T47D (cell line): ENCODE results near the gene SPAG6.
"Not testable (repeated sequence)": the region's sequence is repeated elsewhere in the genome, so short reads cannot be mapped to it uniquely, and the experiment has no call there.

Experiments
- DNase-seq, 2 experiments: peaks; one replicate each; pipeline versions ENCODE4 v3.0.0 to v3.0.0-alpha.2; 2011 to 2012; ENCODE audit warnings: low read depth in 1 of 2, low spot score in 1 of 2
- JUND ChIP-seq: IDR thresholded peaks from 2 replicates; pipeline ENCODE4 v1.6.1; 2012; ENCODE audit warnings: low read depth
- in situ Hi-C: cut with HindIII; loops from 2 replicates; pipeline ENCODE4 v1.10.0; 2016; ENCODE audit warnings: low sequenced_read_pairs, low pct_unique_long_range_greater_than_20kb

The SPAG6 gene

GRCh38 chr10:22340329-22341189 is 4.7 kb upstream of the SPAG6 start:
- TF ChIP-seq JUND: no peak
- in situ Hi-C loops: no loop called here
- peak; percentile 52 to 53 for DNase-seq

DNA sequence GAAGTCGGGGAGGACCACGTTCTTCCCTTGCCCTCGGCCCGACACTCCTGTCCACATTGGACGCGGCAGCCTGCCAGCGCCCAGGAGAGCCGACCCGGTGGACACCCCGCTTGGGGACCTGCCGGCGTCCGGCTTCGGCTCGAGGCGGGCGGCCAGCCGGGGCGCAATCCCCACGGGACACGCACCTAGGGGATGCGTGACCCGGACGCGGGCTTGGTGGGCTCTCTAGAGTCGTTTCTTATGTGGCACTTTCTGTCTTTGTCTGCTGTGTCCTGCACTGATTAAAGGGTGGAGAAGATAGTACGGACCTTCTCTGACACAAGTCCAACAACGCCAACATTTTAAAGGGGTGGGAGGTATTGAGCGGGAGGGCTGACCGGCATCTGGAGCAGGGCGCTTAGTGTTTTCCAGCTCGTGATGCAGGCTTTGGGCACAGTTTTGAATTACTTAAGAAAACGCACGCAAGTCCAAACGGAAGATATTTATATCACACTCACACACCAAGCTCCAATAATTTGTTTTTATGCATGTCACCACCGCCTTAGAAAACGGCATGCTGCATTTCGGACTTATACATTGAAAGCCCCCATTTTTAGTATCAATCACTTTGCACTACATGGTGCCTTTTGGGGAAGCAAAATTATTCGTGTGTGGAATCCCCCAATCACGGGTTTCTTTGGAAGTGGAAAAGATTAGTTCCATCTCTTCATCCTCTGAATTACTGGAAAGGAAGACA is 3.9 kb upstream of the SPAG6 start:
- TF ChIP-seq JUND: no peak
- in situ Hi-C loops: no loop called here
- no peak for DNase-seq

DNA sequence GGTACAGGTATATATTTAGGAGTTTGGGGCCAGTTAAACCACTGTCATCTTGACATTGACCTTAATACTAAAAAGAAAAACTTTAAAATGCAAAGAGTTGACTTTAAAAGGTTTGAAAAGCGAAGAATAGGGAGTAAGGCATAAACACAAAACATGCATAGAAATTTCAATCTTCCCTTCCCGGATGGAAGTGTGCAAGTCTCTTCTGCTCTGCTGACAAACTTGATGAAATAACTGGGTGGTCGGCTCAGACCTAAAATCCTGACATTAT is 3.4 kb upstream of the SPAG6 start:
- in situ Hi-C loops: no loop called here
- no peak for DNase-seq
- no peak for TF ChIP-seq JUND

DNA sequence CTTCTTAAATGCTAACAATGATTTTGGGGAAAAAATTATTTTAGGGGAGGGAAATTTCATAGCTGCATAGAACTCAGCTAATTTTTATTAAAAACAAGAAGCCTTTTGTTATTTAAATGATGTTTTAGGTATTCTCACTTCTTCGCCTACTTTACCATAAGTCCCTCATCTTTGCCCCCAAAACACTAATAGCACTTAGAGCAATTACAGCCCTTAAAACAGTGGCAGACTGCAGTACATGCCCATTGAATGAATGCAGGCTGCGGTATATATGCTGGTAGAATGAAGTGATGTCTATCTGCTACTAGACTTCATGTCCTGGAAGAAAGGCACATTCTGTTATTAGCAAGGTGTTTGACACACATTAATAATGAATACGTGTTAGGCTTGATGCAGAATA is 2.9 kb upstream of the SPAG6 start:
- TF ChIP-seq JUND: no peak
- in situ Hi-C loops: no loop called here
- DNase-seq: no peak

DNA sequence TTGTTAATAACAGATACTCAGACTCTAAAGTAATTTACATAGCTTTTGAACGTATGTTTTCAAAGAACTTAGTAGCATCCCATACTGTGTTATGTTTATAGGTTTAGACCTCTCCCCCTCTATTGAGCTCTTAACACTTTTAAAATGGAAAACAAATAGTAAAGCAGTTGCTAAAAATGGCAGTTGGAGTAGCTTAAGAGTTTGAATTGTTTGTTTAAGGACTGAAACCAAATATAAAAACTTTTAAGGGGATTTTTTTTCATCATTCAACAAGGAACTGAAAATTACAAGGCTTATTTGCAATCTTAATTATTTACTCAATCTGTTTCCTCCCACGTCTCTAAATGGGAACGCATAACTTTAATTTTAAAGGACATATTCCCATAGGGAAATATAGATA is 1.6 kb upstream of the SPAG6 start:
- no peak for DNase-seq
- in situ Hi-C loops: no loop called here
- no peak for TF ChIP-seq JUND

DNA sequence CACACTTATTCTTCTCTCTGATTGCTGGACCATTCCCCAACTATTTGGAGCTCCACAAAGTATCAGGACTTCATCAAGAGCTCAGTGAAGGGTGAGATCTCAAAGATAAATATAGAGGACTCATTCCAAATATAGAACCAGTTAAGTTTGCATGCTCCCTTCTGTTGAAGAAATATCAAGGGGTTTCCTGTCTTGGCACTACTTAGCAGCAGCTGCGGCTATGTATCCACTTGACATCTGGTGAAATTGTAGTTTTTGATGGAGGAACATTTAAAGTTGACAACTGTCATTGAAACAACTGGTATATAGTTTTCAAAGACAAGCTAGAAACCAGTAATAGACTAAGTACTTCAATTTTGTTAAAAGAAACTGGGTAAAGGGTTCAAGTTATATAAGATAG is 1.0 kb upstream of the SPAG6 start:
- no peak for TF ChIP-seq JUND
- no peak for DNase-seq
- in situ Hi-C loops: no loop called here

GRCh38 chr10:22344781-22345300 is 455 bp upstream of the SPAG6 start:
- in situ Hi-C loops: no loop called here
- no peak for DNase-seq
- no peak for TF ChIP-seq JUND

GRCh38 chr10:22346096-22346661 is 883 bp downstream of the SPAG6 start:
- in situ Hi-C loops: no loop called here
- no peak for TF ChIP-seq JUND
- no peak for DNase-seq

GRCh38 chr10:22349755-22350154 is 4.5 kb downstream of the SPAG6 start:
- DNase-seq: no peak
- in situ Hi-C loops: no loop called here
- no peak for TF ChIP-seq JUND

DNA sequence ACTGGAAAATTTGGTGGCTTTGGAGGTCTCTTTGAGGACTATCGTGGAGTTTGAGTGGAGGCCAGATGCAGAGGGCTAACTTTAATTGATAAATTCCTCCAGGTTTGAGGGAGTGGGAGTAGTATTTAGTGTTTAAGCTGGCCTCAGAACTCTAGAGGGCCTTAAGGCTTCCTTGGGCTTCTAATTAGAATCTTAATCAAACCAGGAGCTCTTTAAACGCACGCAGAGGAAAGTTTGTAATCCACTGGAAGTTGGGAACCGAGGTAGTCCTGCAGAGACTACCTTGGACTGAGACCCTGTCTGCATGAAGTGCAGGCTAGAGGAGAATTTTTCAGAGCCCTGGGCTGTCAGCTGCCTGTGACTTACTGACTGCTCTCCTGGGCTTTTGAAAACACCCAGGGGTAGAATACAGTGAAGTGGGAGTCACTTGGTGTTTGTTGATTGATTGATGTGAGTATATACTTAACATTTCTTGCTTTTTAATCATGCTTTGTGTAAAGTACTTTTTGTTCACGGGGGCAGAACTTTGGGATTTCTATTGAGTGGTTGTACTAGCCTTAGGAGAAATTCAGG is 5.9 kb downstream of the SPAG6 start:
- in situ Hi-C loops: no loop called here
- TF ChIP-seq JUND: no peak
- no peak for DNase-seq

GRCh38 chr10:22356324-22356873 is 11.1 kb downstream of the SPAG6 start:
- TF ChIP-seq JUND: no peak
- in situ Hi-C loops: no loop called here
- DNase-seq: no peak

GRCh38 chr10:22357770-22358169 is 12.5 kb downstream of the SPAG6 start:
- DNase-seq, in situ Hi-C loops: not testable (repeated sequence)
